PC-3 (cell line): ENCODE data around the gene C1QTNF12. TPM values are rescaled to one million over a fixed set of nuclear protein-coding genes. Genes with fewer than 3 reads are reported as not detected.

ENCODE experiments used
- ATAC-seq: fragments of 200-7000 bp; cut with Tn5 transposase; 2 replicates; pipeline ENCODE4 v1.9.1; 2020; ENCODE audit warnings: mild to moderate bottlenecking, moderate library complexity
- BruUV-seq: library from RNA; stranded (reverse); fragments of 400-500 nt; replicated peaks from 2 replicates; lab custom pipeline; 2021; lab: Mats Ljungman, UMichigan
- CTCF ChIA-PET: fragments of 300-600 bp; sonication (Branson Sonifier 250); formaldehyde crosslinking; loops from one replicate; lab custom pipeline; 2022; ENCODE audit warnings: antibody characterized with exemption; lab: Charles Lee
- POLR2A ChIA-PET: fragments of 300-600 bp; sonication (Branson Sonifier 250); formaldehyde crosslinking; loops from one replicate; lab custom pipeline; 2022; ENCODE audit warnings: antibody characterized with exemption; ENCODE audit not compliant: unreplicated experiment; lab: Charles Lee
- DNase-seq: peaks from one replicate; pipeline ENCODE4 v3.0.0-alpha.2; 2015
- H2AFZ ChIP-seq: fragments of 300-600 bp; sonication (generic); 2 replicates; pipeline ENCODE4 v1.6.0; 2016; ENCODE audit warnings: antibody characterized with exemption, low read length
- H3F3A ChIP-seq: fragments of 300-600 bp; sonication (generic); one replicate; pipeline ENCODE4 v1.6.0; 2017; ENCODE audit warnings: antibody characterized with exemption, low read length, control low read depth, mild to moderate bottlenecking; ENCODE audit not compliant: unreplicated experiment
- H3K27ac ChIP-seq: fragments of 300-600 bp; sonication (generic); 2 replicates; pipeline ENCODE4 v1.5.1; 2016; ENCODE audit warnings: mild to moderate bottlenecking, low read length
- H3K27me3 ChIP-seq: fragments of 300-600 bp; sonication (generic); 2 replicates; pipeline ENCODE4 v1.6.1; 2016; ENCODE audit warnings: low read length, mixed read lengths
- H3K36me3 ChIP-seq: fragments of 300-600 bp; sonication (generic); 2 replicates; pipeline ENCODE4 v1.6.1; 2016; ENCODE audit warnings: low read depth, mixed run types, low read length, mixed read lengths
- H3K4me1 ChIP-seq: fragments of 300-600 bp; sonication (generic); 2 replicates; pipeline ENCODE4 v1.5.1; 2016; ENCODE audit warnings: low read length; ENCODE audit not compliant: insufficient read depth
- H3K4me2 ChIP-seq: fragments of 300-600 bp; sonication (generic); 2 replicates; pipeline ENCODE4 v1.6.0; 2016; ENCODE audit warnings: low read length
- H3K4me3 ChIP-seq: fragments of 300-600 bp; sonication (generic); 2 replicates; pipeline ENCODE4 v1.5.1; 2016; ENCODE audit warnings: mild to moderate bottlenecking, low read length, mixed read lengths
- H3K79me2 ChIP-seq: fragments of 300-600 bp; sonication (generic); 2 replicates; pipeline ENCODE4 v1.6.1; 2017; ENCODE audit warnings: low read length, mixed read lengths
- H3K9ac ChIP-seq: fragments of 300-600 bp; sonication (generic); 2 replicates; pipeline ENCODE4 v1.6.0; 2016; ENCODE audit warnings: mild to moderate bottlenecking, low read length
- H3K9me2 ChIP-seq: fragments of 300-600 bp; sonication (generic); replicated peaks from 2 replicates; pipeline ENCODE4 v1.6.1; 2016; ENCODE audit warnings: mixed run types, low read length, mixed read lengths
- H3K9me3 ChIP-seq: fragments of 300-600 bp; sonication (generic); 2 replicates; pipeline ENCODE4 v1.6.1; 2016; ENCODE audit warnings: low read length, mixed read lengths
- H4K20me1 ChIP-seq: fragments of 300-600 bp; sonication (generic); 2 replicates; pipeline ENCODE4 v1.6.1; 2016; ENCODE audit warnings: low read length, mixed read lengths
- EZH2 ChIP-seq: fragments of 300-600 bp; sonication (generic); IDR thresholded peaks from one replicate; pipeline ENCODE4 v1.6.1; 2017; ENCODE audit warnings: antibody characterized with exemption, mild to moderate bottlenecking, low read length; ENCODE audit not compliant: unreplicated experiment
- intact Hi-C: fragments of 100-400 bp; cut with micrococcal nuclease; formaldehyde crosslinking; loops from 2 replicates; pipeline ENCODE4 v1.9.0; 2023
- microRNA-seq: library from miRNA; unstranded; fragments of <30 nt; microRNA quantifications from one replicate; pipeline ENCODE4 v1.1.0, GENCODE V29; 2020; ENCODE audit not compliant: unreplicated experiment
- total RNA-seq: library from RNA; depleted of rRNA; stranded (reverse); fragments of >200 nt; gene quantifications from 2 replicates; pipeline ENCODE4 v1.2.3, GENCODE V29; 2014; rRNA removed
- TF ChIP-seq, protein P1 (sequence below): fragments of 300-600 bp; sonication (generic); conservative IDR thresholded peaks from 2 replicates; pipeline ENCODE4 v1.5.1; 2017; ENCODE audit warnings: antibody characterized with exemption, low read depth, mild to moderate bottlenecking, low read length

Gene C1QTNF12
- total RNA-seq, 1 experiment from 2014 or later: 3.9 TPM

DNA sequence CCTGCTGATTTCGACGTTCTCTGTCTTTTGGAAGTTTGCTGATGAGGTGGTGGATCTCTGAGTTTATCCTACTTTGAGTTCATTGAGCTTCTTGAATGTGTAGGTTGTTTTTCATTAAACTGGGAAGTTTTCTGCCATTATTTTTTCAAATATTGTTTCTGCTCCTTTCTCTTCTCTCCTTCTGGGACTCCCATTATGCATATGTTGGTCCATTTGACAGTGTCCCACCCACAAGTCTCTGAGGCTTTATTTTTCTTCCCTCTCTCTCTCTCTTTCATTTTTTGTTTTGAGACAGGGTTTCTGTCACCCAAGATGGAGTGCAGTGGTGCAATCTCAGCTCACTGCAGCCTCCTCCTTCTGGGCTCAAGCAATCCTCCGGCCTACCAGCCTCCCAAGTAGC lies 51.8 kb downstream of the C1QTNF12 start:
- H4K20me1 ChIP-seq: no peaks in the 10 kb centered on the region
- CTCF ChIA-PET: no interaction called here

More for the DNA sequence above, 51.8 kb downstream of the C1QTNF12 start:
- ATAC-seq (no peak), DNase-seq (no peak)
- no TSS peak for BruUV-seq
- no peaks in the 10 kb centered on the region for H3K9me3 ChIP-seq
- no peaks in the 10 kb centered on the region for H3K27me3 ChIP-seq
- no peak overlapping the region for H2AFZ ChIP-seq
- no peaks in the 10 kb centered on the region for H3K4me1 ChIP-seq
- H3K9ac ChIP-seq: no peak overlapping the region
- no peaks in the 10 kb centered on the region for H3F3A ChIP-seq
- no peaks in the 10 kb centered on the region for H3K9me2 ChIP-seq
- no peak overlapping the region for H3K4me3 ChIP-seq
- H3K36me3 ChIP-seq: 0 out of 2 replicates have a peak, but pooled peaks cover 5% of the 10 kb centered on the region
- no peak overlapping the region for H3K27ac ChIP-seq
- intact Hi-C loops: no loop called here
- H3K79me2 ChIP-seq: no peaks in the 10 kb centered on the region
- H3K4me2 ChIP-seq: no peak overlapping the region
- POLR2A ChIA-PET: no interaction called here
- TF ChIP-seq, protein P1, sequence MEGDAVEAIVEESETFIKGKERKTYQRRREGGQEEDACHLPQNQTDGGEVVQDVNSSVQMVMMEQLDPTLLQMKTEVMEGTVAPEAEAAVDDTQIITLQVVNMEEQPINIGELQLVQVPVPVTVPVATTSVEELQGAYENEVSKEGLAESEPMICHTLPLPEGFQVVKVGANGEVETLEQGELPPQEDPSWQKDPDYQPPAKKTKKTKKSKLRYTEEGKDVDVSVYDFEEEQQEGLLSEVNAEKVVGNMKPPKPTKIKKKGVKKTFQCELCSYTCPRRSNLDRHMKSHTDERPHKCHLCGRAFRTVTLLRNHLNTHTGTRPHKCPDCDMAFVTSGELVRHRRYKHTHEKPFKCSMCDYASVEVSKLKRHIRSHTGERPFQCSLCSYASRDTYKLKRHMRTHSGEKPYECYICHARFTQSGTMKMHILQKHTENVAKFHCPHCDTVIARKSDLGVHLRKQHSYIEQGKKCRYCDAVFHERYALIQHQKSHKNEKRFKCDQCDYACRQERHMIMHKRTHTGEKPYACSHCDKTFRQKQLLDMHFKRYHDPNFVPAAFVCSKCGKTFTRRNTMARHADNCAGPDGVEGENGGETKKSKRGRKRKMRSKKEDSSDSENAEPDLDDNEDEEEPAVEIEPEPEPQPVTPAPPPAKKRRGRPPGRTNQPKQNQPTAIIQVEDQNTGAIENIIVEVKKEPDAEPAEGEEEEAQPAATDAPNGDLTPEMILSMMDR: no peak
- no peak for TF ChIP-seq EZH2

Small RNAs within 50 kb of the gene (microRNA-seq; reads per million reads assigned to microRNA genes)
- 3.3 reads per million, percentile 9 among the genes with 10 or more reads in this experiment for gene MIR6726

Other genes with a start within 250 kb of the C1QTNF12 start
- gene HES4, start 246.6 kb downstream of the C1QTNF12 start, total RNA-seq: 233 and 379 TPM in 2 replicates
- 749 and 758 TPM in 2 replicates for gene ISG15, start 233.2 kb downstream of the C1QTNF12 start, total RNA-seq
- 273 and 377 TPM in 2 replicates for gene AGRN, start 226.6 kb downstream of the C1QTNF12 start, total RNA-seq
- 147 and 171 TPM in 2 replicates for gene RNF223, start 172.4 kb downstream of the C1QTNF12 start, total RNA-seq
- gene C1orf159, start 130.6 kb downstream of the C1QTNF12 start, total RNA-seq: 61.7 and 78.0 TPM in 2 replicates
- gene TTLL10, start 72.8 kb downstream of the C1QTNF12 start, total RNA-seq: 0.36 and 0.46 TPM in 2 replicates
- gene TNFRSF18, start 40.1 kb downstream of the C1QTNF12 start, total RNA-seq: 87.2 and 120 TPM in 2 replicates
- 0.11 and 0.17 TPM in 2 replicates for gene TNFRSF4, start 32.6 kb downstream of the C1QTNF12 start, total RNA-seq
- gene SDF4, start 14.7 kb downstream of the C1QTNF12 start, total RNA-seq: 254 and 317 TPM in 2 replicates
- 74.0 and 92.2 TPM in 2 replicates for gene B3GALT6, start 14.5 kb downstream of the C1QTNF12 start, total RNA-seq
- 182 and 200 TPM in 2 replicates for gene UBE2J2, start 27.1 kb upstream of the C1QTNF12 start, total RNA-seq
- gene SCNN1D, start 33.7 kb upstream of the C1QTNF12 start, total RNA-seq: 4.2 and 5.3 TPM in 2 replicates
- 116 and 178 TPM in 2 replicates for gene ACAP3, start 61.2 kb upstream of the C1QTNF12 start, total RNA-seq
- 132 and 142 TPM in 2 replicates for gene PUSL1, start 61.9 kb upstream of the C1QTNF12 start, total RNA-seq
- gene INTS11, start 77.9 kb upstream of the C1QTNF12 start, total RNA-seq: 254 and 324 TPM in 2 replicates
- 141 and 168 TPM in 2 replicates for gene CPTP, start 78.1 kb upstream of the C1QTNF12 start, total RNA-seq
- 1.9 and 4.3 TPM in 2 replicates for gene TAS1R3, start 84.6 kb upstream of the C1QTNF12 start, total RNA-seq
- 626 and 813 TPM in 2 replicates for gene DVL1, start 102.7 kb upstream of the C1QTNF12 start, total RNA-seq
- gene MXRA8, start 111.8 kb upstream of the C1QTNF12 start, total RNA-seq: 25.3 and 29.0 TPM in 2 replicates
- gene AURKAIP1, start 128.5 kb upstream of the C1QTNF12 start, total RNA-seq: 823 and 1,067 TPM in 2 replicates
- 356 and 385 TPM in 2 replicates for gene CCNL2, start 152.6 kb upstream of the C1QTNF12 start, total RNA-seq
- gene MRPL20, start 160.6 kb upstream of the C1QTNF12 start, total RNA-seq: 439 and 506 TPM in 2 replicates
- gene ANKRD65, start 174.6 kb upstream of the C1QTNF12 start, total RNA-seq: 0.18 and 1.1 TPM in 2 replicates
- 59.1 and 74.5 TPM in 2 replicates for gene VWA1, start 189.0 kb upstream of the C1QTNF12 start, total RNA-seq
- gene ATAD3C, start 203.0 kb upstream of the C1QTNF12 start, total RNA-seq: 0.29 and 1.4 TPM in 2 replicates
- gene ATAD3B, start 225.0 kb upstream of the C1QTNF12 start, total RNA-seq: 140 and 190 TPM in 2 replicates